Subcutaneous abdominal adipose tissue (tissue), 5 donors: ENCODE measurements around the gene GABRB3.

Source experiments
- H3K27ac ChIP-seq: one replicate; pipeline ENCODE4 v1.7.0; 2013; ENCODE audit warnings: low read depth, mild to moderate bottlenecking, inconsistent platforms, low read length, moderate library complexity
- H3K27me3 ChIP-seq, 5 donors: one replicate each; pipeline ENCODE4 v1.7.0; 2013; ENCODE audit warnings: low read length in 5 of 5, inconsistent platforms in 1 of 5; ENCODE audit not compliant: control insufficient read depth in 5 of 5, insufficient read depth in 4 of 5
- H3K36me3 ChIP-seq, 5 donors: one replicate each; pipeline ENCODE4 v1.7.0; 2013; ENCODE audit warnings: low read length in 5 of 5; ENCODE audit not compliant: control insufficient read depth in 5 of 5, insufficient read depth in 5 of 5
- H3K4me1 ChIP-seq, 5 donors: one replicate each; pipeline ENCODE4 v1.7.0; 2013; ENCODE audit warnings: low read length in 5 of 5, mild to moderate bottlenecking in 3 of 5, moderate library complexity in 1 of 5; ENCODE audit not compliant: control insufficient read depth in 5 of 5, insufficient read depth in 5 of 5
- H3K4me3 ChIP-seq, 5 donors: one replicate each; pipeline ENCODE4 v1.7.0; 2013; ENCODE audit warnings: low read length in 5 of 5, low read depth in 1 of 5
- H3K9ac ChIP-seq, 5 donors: one replicate each; pipeline ENCODE4 v1.7.0; 2013; ENCODE audit warnings: low read length in 5 of 5, mild to moderate bottlenecking in 4 of 5, moderate library complexity in 3 of 5
- H3K9me3 ChIP-seq, 5 donors: one replicate each; pipeline ENCODE4 v1.7.0; 2013; ENCODE audit warnings: low read length in 5 of 5; ENCODE audit not compliant: control insufficient read depth in 5 of 5
- donor health status: healthy.
- donor health status: healthy.
- donor health status: healthy.
- donor health status: healthy.
- donor health status: healthy.

Gene GABRB3

DNA sequence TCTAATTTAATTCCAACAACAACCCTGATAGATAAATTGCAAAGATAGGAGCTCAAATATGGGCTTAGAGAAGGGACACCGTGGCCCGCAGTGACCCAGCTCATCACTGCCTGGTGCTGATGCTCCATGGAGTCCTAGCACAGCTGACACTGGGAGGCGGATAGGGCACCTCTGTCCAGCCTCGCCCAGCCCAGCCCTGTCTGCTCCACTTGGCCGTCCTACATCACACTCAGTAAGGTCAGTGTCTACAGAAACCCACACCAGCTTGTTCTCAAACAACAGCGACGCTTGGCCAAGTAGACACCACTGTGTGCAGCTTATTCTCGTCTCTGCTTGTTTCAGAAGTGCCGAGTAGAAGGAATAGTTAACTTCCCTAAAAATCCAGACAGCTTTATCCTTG is 33.9 kb downstream of the GABRB3 start:
- Histone ChIP-seq H3K9me3 (peaks cover 0 to 14% (median 5%) of the 10 kb centered on the region in 5 donors), H3K4me1 (no peaks in the 10 kb centered on the region), H3K36me3 (no peaks in the 10 kb centered on the region), H3K27ac (no peak overlapping the region), H3K9ac (no peak overlapping the region), H3K27me3 (peaks cover 0 to 3% (median 0%) of the 10 kb centered on the region in 5 donors), H3K4me3 (no peak overlapping the region)

DNA sequence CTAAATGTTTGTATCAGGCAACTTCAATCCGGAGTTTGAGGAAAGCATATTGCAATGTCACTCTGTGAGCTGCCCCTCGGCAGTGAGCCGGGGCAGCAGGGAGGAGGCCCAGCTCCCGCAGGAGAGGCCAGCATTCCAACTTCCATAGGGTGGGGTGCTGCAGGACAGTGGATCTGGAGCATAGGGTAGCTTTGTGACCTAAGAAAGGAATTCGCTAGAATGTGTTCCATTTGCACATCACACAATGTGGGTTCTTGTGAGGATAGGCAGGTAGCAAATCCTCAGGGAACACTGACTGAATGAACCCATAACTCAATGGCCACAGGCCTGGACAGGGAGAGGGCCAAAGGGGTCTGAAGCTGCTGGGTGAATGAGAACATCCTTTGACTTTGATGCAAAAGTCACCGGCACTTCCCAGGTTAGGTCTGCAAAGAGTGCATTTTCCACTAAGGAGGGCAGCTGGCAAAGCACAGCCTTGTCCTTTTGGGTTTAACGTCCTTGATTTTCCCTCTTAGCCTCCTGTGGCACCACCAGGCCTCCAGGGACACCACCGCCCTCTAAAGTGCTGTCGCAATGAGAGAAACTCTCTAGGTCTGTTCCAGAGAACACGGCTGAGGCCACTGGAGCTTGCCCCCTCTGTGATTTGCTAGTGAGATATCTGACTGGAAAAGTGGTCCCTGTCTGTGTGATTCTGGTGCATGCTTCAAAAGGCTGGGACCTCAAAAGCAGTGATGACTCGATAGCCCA is 36.2 kb downstream of the GABRB3 start:
- peaks cover 0 to 22% (median 14%) of the 10 kb centered on the region in 5 donors for H3K9me3 ChIP-seq
- no peak overlapping the region for H3K4me3 ChIP-seq
- H3K9ac ChIP-seq: no peak overlapping the region
- H3K27me3 ChIP-seq: peaks cover 0 to 3% (median 0%) of the 10 kb centered on the region in 5 donors
- H3K27ac ChIP-seq: no peak overlapping the region
- H3K4me1 ChIP-seq: no peaks in the 10 kb centered on the region
- H3K36me3 ChIP-seq: no peaks in the 10 kb centered on the region

DNA sequence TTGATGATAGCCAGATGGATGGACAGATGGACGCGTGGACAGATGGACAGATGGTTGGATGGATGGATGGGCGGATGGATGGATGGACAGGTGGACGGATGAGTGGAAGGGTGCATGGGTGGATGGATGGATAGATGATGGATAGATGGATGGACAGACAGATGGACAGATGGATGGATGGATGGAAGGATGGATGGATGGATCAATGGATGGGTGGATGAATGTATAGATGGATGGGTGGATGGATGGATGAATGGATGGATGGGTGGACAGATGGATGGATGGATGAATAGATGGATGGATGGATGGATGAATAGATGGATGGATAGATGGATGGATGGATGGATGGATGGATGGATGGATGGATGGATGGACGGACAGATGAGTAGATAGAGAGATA is 40.9 kb downstream of the GABRB3 start:
- no peak overlapping the region for H3K4me3 ChIP-seq
- H3K9ac ChIP-seq: no peak overlapping the region
- no peak overlapping the region for H3K27ac ChIP-seq
- H3K9me3 ChIP-seq: peaks cover 0 to 22% (median 9%) of the 10 kb centered on the region in 5 donors
- H3K4me1 ChIP-seq: no peaks in the 10 kb centered on the region
- H3K36me3 ChIP-seq: no peaks in the 10 kb centered on the region
- no peaks in the 10 kb centered on the region for H3K27me3 ChIP-seq

DNA sequence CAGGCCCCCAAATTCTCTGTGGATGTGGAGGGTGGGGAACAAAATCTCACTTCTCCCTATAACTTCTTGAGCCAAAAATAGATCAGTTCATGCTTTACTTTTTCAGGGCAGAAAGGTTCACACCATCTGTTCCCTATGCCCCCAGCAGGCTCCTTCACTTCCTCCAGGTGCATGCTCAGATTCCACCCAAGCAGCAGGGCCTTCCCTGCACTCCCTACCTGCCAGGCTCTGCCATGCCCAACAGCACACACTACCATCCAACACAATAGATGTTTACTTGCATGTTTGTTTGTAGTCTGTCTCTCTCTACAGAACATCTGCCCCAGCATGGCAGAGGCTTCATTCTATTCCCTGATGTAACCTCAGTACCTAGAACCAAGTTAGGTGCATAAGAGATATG is 43.3 kb downstream of the GABRB3 start:
- H3K27ac ChIP-seq: no peak overlapping the region

DNA sequence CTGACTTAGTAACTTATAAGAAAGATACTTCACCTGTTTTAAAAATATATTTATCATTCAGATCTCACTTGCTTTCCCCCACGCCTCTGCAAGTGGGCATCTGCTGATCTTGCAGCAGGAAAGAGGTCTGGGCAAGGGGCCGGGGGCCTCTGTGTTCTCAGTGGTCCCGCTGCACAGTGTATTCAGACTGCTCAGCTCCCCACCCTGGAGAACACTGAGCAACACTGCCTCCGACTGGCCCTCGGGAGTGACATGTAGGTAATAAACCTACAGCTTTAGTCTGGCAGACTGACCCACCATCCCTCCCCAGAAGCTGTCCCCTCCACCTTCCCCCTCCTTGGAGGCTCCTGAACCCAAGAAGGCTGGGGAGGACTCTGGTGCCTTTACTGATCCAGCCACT is 43.8 kb downstream of the GABRB3 start:
- Histone ChIP-seq H3K9me3 (peaks cover 0 to 13% (median 9%) of the 10 kb centered on the region in 5 donors), H3K27me3 (no peaks in the 10 kb centered on the region), H3K27ac (no peak overlapping the region), H3K4me3 (no peak overlapping the region), H3K9ac (no peak overlapping the region), H3K36me3 (no peaks in the 10 kb centered on the region), H3K4me1 (no peaks in the 10 kb centered on the region)

More for the DNA sequence above, 43.3 kb downstream of the GABRB3 start:
- Histone ChIP-seq H3K9me3 (peaks cover 0 to 19% (median 9%) of the 10 kb centered on the region in 5 donors), H3K27me3 (no peaks in the 10 kb centered on the region), H3K36me3 (no peaks in the 10 kb centered on the region), H3K4me3 (no peak overlapping the region), H3K4me1 (no peaks in the 10 kb centered on the region), H3K9ac (no peak overlapping the region)

DNA sequence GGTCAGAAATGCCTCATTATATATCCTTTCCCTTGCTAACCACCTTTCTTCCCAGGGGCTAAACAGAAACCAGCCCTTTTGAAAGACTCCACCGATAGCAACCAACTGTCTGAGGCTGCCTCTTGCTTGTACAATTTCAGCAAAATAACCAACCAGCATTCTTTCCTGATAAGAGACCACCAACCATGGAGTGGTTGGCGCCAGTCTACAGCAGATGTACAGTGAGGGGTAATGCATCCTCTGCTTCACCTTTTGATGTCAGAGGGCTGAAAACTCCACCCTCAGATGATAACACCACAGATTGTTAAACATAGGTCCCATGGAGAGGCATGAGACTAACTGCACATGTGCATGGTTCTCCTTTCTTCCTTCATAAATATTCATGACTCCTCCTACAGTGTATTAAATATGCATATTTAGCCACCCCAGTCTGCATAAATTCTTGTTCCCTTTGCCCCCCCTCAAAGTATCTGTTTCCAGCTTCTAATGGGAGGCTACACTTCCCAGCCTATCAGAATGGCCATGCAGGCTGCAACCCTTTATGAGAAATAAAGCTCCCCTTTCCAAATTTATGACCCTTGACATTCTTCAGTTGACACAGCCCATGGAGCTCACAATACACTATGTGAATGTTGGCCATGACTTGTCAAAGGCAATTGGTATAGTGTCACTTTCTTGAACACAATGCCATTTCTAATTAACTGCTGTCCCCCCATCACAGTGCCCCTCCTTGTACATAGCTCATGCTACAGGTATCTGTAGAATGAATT is 48.3 kb downstream of the GABRB3 start:
- no peak overlapping the region for H3K4me3 ChIP-seq
- no peaks in the 10 kb centered on the region for H3K27me3 ChIP-seq
- no peaks in the 10 kb centered on the region for H3K9me3 ChIP-seq
- H3K9ac ChIP-seq: no peak overlapping the region
- H3K27ac ChIP-seq: no peak overlapping the region
- H3K36me3 ChIP-seq: no peaks in the 10 kb centered on the region
- H3K4me1 ChIP-seq: no peaks in the 10 kb centered on the region

DNA sequence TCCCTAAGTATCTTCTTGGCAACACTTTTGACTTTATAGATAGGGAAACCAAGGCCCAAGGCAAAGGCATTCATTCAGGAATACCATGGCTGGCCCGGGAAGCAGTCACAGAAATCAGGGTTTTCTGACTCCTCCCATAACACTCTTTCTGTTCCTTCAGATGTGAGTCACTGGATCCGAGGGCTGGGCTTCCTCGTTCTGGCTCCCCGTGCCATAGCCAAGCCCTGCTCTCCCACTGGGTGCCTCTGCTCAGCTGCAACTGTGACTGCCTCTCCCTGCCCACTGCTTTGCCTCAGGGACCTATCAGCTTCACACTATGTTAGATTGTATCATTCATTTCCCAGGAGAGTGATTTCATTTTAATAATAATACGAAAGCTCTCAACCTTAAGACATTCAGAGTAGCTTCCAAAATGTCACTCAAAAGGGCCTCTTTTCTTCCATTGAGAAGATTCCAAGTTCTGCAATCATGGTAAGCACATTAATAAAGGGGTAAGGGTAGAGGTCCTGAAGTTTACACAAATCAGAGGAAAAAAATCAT is 50.2 kb downstream of the GABRB3 start:
- H3K9me3 ChIP-seq: peaks cover 0 to 5% (median 0%) of the 10 kb centered on the region in 5 donors
- H3K27ac ChIP-seq: no peak overlapping the region
- no peaks in the 10 kb centered on the region for H3K4me1 ChIP-seq
- H3K36me3 ChIP-seq: no peaks in the 10 kb centered on the region
- no peak overlapping the region for H3K9ac ChIP-seq
- no peak overlapping the region for H3K4me3 ChIP-seq
- H3K27me3 ChIP-seq: no peaks in the 10 kb centered on the region

DNA sequence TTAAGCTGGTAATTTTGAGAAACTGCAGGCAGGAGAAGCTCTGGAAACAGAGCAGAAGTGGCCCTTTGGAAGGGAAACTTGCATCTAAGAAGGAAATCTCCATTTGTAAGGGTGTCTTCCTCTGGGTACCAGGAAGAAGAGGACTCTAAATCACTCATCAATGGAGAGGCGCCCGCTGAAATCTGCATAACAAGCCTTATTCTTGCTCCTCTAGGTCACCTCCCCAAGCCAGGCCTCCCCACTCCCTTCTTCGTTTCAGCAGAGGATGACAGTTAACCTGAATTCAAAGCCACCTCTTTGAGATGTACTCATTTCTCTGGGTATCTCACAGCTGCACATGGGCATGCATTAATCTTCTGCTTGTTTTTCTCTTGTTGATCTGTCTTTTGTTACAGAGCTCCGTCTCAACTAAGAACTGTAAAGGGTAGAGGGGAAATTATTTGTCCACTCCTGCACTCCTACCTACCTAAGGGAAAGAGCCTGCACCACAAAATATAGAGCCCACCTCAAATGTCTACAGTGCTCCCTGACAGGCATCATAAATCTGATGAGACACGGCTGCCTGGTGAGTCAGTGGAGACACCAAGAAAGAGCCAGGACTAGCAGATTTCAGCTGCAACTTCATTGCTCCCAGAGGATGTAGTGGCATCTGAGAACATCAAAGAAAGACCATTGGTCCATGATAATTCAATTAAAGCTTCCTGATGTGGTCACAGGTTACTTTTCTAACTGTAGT is 51.5 kb downstream of the GABRB3 start:
- H3K9ac ChIP-seq: no peak overlapping the region
- H3K4me1 ChIP-seq: no peaks in the 10 kb centered on the region
- H3K9me3 ChIP-seq: peaks cover 0 to 5% (median 0%) of the 10 kb centered on the region in 5 donors
- no peaks in the 10 kb centered on the region for H3K27me3 ChIP-seq
- no peaks in the 10 kb centered on the region for H3K36me3 ChIP-seq
- no peak overlapping the region for H3K4me3 ChIP-seq
- H3K27ac ChIP-seq: no peak overlapping the region

DNA sequence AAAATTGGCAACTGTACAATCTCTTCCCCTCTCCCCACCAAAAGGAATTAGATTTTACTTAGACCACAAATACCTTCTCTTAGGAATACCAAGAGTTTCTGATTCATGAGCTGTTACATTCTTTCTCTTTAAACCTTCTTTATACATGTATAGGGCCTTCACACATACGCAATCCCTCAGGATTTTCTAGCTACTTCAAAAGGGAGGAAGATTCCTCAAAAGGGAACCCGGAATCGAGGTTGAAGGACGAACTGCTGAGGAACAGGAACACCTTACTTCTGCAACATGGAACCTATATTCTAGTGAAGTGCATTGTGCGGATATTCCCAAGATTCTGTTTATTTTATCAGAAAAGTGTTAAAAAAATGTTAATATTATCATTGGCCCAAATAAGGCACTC is 52.3 kb downstream of the GABRB3 start:
- H3K9me3 ChIP-seq: peaks cover 0 to 5% (median 0%) of the 10 kb centered on the region in 5 donors
- H3K27ac ChIP-seq: no peak overlapping the region
- no peaks in the 10 kb centered on the region for H3K4me1 ChIP-seq
- no peaks in the 10 kb centered on the region for H3K27me3 ChIP-seq
- no peak overlapping the region for H3K4me3 ChIP-seq
- no peaks in the 10 kb centered on the region for H3K36me3 ChIP-seq
- no peak overlapping the region for H3K9ac ChIP-seq
